Vagina (tissue), 2 donors: ENCODE data around the gene COL8A2. TPM values are rescaled to one million over a fixed set of nuclear protein-coding genes. Genes with fewer than 3 reads are reported as not detected.

Experiments
- DNase-seq, 2 donors: peaks; one replicate each; pipeline ENCODE4 v3.0.0-alpha.2; 2017; ENCODE audit errors: extremely low spot score in 2 of 2
- H3K27ac ChIP-seq: fragments of 200-600 bp; sonication (generic); one replicate; pipeline ENCODE4 v1.5.1; 2019
- H3K27me3 ChIP-seq: fragments of 200-600 bp; sonication (generic); one replicate; pipeline ENCODE4 v1.5.1; 2019
- H3K36me3 ChIP-seq, 2 donors: fragments of 200-600 bp; sonication (generic); one replicate each; pipeline ENCODE4 v1.5.1; 2017 to 2019
- H3K4me1 ChIP-seq: fragments of 200-600 bp; sonication (generic); one replicate; pipeline ENCODE4 v1.5.1; 2019
- H3K4me3 ChIP-seq, 2 donors: fragments of 200-600 bp; sonication (generic); 1 replicate in 1 of 2; 2 replicates in 1 of 2; pipeline ENCODE4 v1.5.1; 2016 to 2019
- H3K9me3 ChIP-seq: fragments of 200-600 bp; sonication (generic); one replicate; pipeline ENCODE4 v1.5.1; 2019
- POLR2A ChIP-seq, 2 donors: fragments of 450-650 bp; IDR thresholded peaks; one replicate each; pipeline ENCODE4 v1.6.1; 2017; ENCODE audit warnings: antibody characterized with exemption in 2 of 2, mild to moderate bottlenecking in 2 of 2, moderate library complexity in 2 of 2
- POLR2AphosphoS5 ChIP-seq, 2 donors: sonication (generic); formaldehyde crosslinking; IDR thresholded peaks; one replicate each; pipeline ENCODE4 v1.9.0; 2017; ENCODE audit warnings: antibody characterized with exemption in 2 of 2, mild to moderate bottlenecking in 2 of 2, low read depth in 1 of 2; ENCODE audit not compliant: insufficient read depth in 1 of 2
- intact Hi-C: fragments of 100-400 bp; cut with DNase I; formaldehyde crosslinking; loops from one replicate; pipeline ENCODE4 v1.15.1; 2023
- total RNA-seq: library from RNA; depleted of rRNA; stranded (reverse); fragments of >200 nt; gene quantifications from one replicate; pipeline ENCODE4 v1.2.3, GENCODE V29; 2016
- TF ChIP-seq, protein P1 (sequence below), 3 experiments: fragments of 450-650 bp in 2 of 3; fragments of 200-600 bp in 1 of 3; sonication (generic) in 1 of 3; IDR thresholded peaks; one replicate each; pipeline ENCODE4 v1.5.1; 2017 to 2019; ENCODE audit warnings: antibody characterized with exemption in 3 of 3, mild to moderate bottlenecking in 2 of 3, moderate library complexity in 2 of 3

The COL8A2 gene
- total RNA-seq, 1 donor from 2014 or later: 6.4 TPM

DNA sequence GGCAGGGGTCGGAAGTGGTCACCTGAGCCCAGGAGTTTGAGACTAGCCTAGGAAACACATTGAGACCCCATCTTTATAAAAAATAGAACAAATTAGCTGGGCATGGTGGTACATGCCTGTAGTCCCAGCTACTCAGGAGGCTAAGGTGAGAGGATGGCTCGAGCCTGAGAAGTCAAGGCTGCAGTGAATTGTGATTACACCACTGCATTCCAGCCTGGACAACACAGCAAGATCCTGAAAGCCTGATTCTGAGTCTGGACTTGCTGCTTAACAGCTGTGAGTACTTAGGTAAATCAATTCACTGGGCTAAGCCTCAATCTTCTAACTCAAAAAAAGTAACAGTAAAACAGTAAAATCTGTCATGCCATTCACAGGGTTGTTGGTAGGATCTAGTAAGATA, 19.4 kb upstream of the COL8A2 start:
- no peaks in the 10 kb centered on the region for H3K27me3 ChIP-seq
- no peaks in the 10 kb centered on the region for H3K9me3 ChIP-seq
- no peak overlapping the region for H3K4me3 ChIP-seq
- H3K36me3 ChIP-seq: peaks cover 0 to 5% of the 10 kb centered on the region in 2 donors
- no peak for DNase-seq
- TF ChIP-seq POLR2A (IDR thresholded peaks at IDR 0.05) (no peak), POLR2AphosphoS5 (IDR thresholded peaks at IDR 0.05; ENCODE audit: insufficient read depth in 1 of 2, low read depth in 1 of 2) (no peak)
- TF ChIP-seq, protein P1, sequence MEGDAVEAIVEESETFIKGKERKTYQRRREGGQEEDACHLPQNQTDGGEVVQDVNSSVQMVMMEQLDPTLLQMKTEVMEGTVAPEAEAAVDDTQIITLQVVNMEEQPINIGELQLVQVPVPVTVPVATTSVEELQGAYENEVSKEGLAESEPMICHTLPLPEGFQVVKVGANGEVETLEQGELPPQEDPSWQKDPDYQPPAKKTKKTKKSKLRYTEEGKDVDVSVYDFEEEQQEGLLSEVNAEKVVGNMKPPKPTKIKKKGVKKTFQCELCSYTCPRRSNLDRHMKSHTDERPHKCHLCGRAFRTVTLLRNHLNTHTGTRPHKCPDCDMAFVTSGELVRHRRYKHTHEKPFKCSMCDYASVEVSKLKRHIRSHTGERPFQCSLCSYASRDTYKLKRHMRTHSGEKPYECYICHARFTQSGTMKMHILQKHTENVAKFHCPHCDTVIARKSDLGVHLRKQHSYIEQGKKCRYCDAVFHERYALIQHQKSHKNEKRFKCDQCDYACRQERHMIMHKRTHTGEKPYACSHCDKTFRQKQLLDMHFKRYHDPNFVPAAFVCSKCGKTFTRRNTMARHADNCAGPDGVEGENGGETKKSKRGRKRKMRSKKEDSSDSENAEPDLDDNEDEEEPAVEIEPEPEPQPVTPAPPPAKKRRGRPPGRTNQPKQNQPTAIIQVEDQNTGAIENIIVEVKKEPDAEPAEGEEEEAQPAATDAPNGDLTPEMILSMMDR (IDR thresholded peaks at IDR 0.05): no peak
- H3K27ac ChIP-seq: no peak overlapping the region
- intact Hi-C loops: no loop called here
- peaks cover 46% of the 10 kb centered on the region for H3K4me1 ChIP-seq

GRCh38 chr1:36143424-36143823, 18.4 kb upstream of the COL8A2 start:
- TF ChIP-seq POLR2AphosphoS5 (IDR thresholded peaks at IDR 0.05; ENCODE audit: insufficient read depth in 1 of 2, low read depth in 1 of 2): no peak
- no peak for TF ChIP-seq POLR2A (IDR thresholded peaks at IDR 0.05)
- TF ChIP-seq, protein P1 (IDR thresholded peaks at IDR 0.05): no peak
- Histone ChIP-seq H3K4me3 (no peak overlapping the region), H3K27ac (no peak overlapping the region), H3K27me3 (no peaks in the 10 kb centered on the region), H3K36me3 (peaks cover 0 to 12% of the 10 kb centered on the region in 2 donors), H3K4me1 (peaks cover 41% of the 10 kb centered on the region), H3K9me3 (no peaks in the 10 kb centered on the region)
- intact Hi-C loops: no loop called here
- no peak for DNase-seq

DNA sequence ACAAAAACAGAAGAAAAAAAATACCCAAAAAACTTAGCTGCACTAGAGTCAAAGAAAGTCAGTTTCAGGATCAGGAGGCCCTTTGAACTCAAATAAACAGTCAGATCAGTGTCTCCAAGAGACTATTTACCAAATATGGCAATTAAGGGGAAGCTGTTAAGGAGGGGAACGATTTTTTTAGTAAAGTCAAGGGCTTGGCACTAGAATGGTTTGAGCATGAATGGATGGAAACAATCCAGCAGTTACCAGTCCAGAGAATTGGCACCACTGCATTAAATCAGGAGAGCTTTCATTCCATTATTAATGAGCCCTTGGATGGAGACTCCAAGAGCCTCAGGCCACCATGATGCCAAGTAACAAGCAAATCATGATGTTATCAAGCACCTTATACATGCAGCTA, 17.1 kb upstream of the COL8A2 start:
- peaks cover 29% of the 10 kb centered on the region for H3K4me1 ChIP-seq
- H3K4me3 ChIP-seq: no peak overlapping the region
- no peaks in the 10 kb centered on the region for H3K27me3 ChIP-seq
- intact Hi-C loops: no loop called here
- H3K27ac ChIP-seq: no peak overlapping the region
- peaks cover 0 to 23% of the 10 kb centered on the region in 2 donors for H3K36me3 ChIP-seq
- no peaks in the 10 kb centered on the region for H3K9me3 ChIP-seq
- TF ChIP-seq POLR2AphosphoS5 (IDR thresholded peaks at IDR 0.05; ENCODE audit: insufficient read depth in 1 of 2, low read depth in 1 of 2) (no peak), POLR2A (IDR thresholded peaks at IDR 0.05) (no peak)
- TF ChIP-seq, protein P1 (IDR thresholded peaks at IDR 0.05): no peak
- no peak for DNase-seq

- intact Hi-C loops: no loop called here
- H3K36me3 ChIP-seq: peaks cover 0 to 24% of the 10 kb centered on the region in 2 donors
- no peak for TF ChIP-seq POLR2AphosphoS5 (IDR thresholded peaks at IDR 0.05; ENCODE audit: insufficient read depth in 1 of 2, low read depth in 1 of 2)
- TF ChIP-seq, protein P1 (IDR thresholded peaks at IDR 0.05): no peak
- no peak for TF ChIP-seq POLR2A (IDR thresholded peaks at IDR 0.05)
- no peak overlapping the region for H3K4me3 ChIP-seq
- DNase-seq: no peak
- H3K27me3 ChIP-seq: no peaks in the 10 kb centered on the region
- H3K4me1 ChIP-seq: peaks cover 49% of the 10 kb centered on the region
- H3K27ac ChIP-seq: no peak overlapping the region
- H3K9me3 ChIP-seq: no peaks in the 10 kb centered on the region
Measured at GRCh38 chr1:36139521-36139920, 14.5 kb upstream of the COL8A2 start.

- H3K27ac ChIP-seq: no peak overlapping the region
- H3K9me3 ChIP-seq: no peaks in the 10 kb centered on the region
- peaks cover 66% of the 10 kb centered on the region for H3K4me1 ChIP-seq
- peaks cover 0 to 24% of the 10 kb centered on the region in 2 donors for H3K36me3 ChIP-seq
- no peak overlapping the region for H3K4me3 ChIP-seq
- intact Hi-C loops: no loop called here
- H3K27me3 ChIP-seq: no peaks in the 10 kb centered on the region
- no peak for DNase-seq
- TF ChIP-seq POLR2A (IDR thresholded peaks at IDR 0.05): no peak
- TF ChIP-seq, protein P1 (IDR thresholded peaks at IDR 0.05): no peak
- TF ChIP-seq POLR2AphosphoS5 (IDR thresholded peaks at IDR 0.05; ENCODE audit: insufficient read depth in 1 of 2, low read depth in 1 of 2): no peak
Measured at GRCh38 chr1:36137776-36138175, 12.8 kb upstream of the COL8A2 start.
